Measurements from ENCODE around the gene MMP3.

DNA sequence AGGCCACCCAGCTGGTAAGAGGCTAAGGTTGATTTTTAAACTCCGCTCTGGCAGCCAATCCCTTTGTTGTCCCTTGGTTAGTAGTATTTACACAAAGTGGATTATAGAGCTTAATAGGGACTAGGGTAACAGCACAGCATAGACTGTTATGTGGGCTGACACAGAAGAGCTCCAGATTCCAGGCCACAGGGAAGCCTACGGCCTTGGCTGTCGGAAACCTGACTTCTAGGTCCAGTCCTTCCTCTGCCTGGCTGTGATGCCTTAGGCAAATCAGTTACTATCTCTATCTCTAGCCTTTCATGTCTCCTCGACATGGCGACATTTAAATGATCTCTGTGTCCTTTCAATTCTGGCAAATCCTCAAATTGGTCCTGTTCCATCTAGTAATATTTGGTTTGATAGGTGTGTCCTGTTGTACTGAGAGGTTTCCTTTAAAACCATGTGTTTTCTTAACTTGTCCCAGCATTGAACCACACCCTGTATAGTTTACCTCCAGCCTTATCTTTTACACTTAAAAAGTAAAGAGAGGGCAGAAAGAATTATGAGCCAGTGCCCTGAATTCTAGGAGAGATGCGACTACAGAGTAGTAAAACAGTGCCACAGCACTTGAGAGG lies 49.6 kb downstream of the MMP3 start:
- TF ChIP-seq, protein P1, sequence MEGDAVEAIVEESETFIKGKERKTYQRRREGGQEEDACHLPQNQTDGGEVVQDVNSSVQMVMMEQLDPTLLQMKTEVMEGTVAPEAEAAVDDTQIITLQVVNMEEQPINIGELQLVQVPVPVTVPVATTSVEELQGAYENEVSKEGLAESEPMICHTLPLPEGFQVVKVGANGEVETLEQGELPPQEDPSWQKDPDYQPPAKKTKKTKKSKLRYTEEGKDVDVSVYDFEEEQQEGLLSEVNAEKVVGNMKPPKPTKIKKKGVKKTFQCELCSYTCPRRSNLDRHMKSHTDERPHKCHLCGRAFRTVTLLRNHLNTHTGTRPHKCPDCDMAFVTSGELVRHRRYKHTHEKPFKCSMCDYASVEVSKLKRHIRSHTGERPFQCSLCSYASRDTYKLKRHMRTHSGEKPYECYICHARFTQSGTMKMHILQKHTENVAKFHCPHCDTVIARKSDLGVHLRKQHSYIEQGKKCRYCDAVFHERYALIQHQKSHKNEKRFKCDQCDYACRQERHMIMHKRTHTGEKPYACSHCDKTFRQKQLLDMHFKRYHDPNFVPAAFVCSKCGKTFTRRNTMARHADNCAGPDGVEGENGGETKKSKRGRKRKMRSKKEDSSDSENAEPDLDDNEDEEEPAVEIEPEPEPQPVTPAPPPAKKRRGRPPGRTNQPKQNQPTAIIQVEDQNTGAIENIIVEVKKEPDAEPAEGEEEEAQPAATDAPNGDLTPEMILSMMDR (conservative IDR thresholded peaks at IDR 0.05): no peak
- no peak for TF ChIP-seq ZFX (IDR thresholded peaks at IDR 0.05)

Measured in C4-2B (cell line).